Breast epithelium (tissue), 3 donors: ENCODE results near the gene AGBL3.

Source experiments
- CTCF ChIP-seq, 3 donors: fragments of 450-650 bp; IDR thresholded peaks; one replicate each; pipeline ENCODE4 v1.5.1; 2016 to 2017; ENCODE audit warnings: antibody characterized with exemption in 3 of 3, mild to moderate bottlenecking in 3 of 3, moderate library complexity in 3 of 3
- POLR2A ChIP-seq: fragments of 450-650 bp; IDR thresholded peaks from one replicate; pipeline ENCODE4 v1.6.1; 2016; ENCODE audit warnings: antibody characterized with exemption, mild to moderate bottlenecking, moderate library complexity

- no peak for TF ChIP-seq CTCF (IDR thresholded peaks at IDR 0.05)
- TF ChIP-seq POLR2A, result no peak
Observed at GRCh38 chr7:134945691-134946090, 40.6 kb upstream of the AGBL3 start.
